NCI-H128 (cell line): ENCODE results near the gene CERS2.
A peak's percentile ranks its signal among the peaks of the same experiment; 100 is the strongest.

Experiments used
- DNase-seq: peaks from one replicate; lab custom pipeline; 2025; ENCODE audit not compliant: unreplicated experiment; lab: John Stamatoyannopoulos, UW

CERS2 gene

GRCh38 chr1:150922519-150922975 lies 52.1 kb downstream of the CERS2 start:
- DNase-seq: peak; percentile 52

- no peak for DNase-seq
Measured at GRCh38 chr1:150917387-150917786, 57.2 kb downstream of the CERS2 start.
